HFFc6 (cell line): ENCODE results near the gene SIDT2. TPM values are rescaled to one million over a fixed set of nuclear protein-coding genes. Genes with fewer than 3 reads are reported as not detected.
A peak's percentile ranks its signal among the peaks of the same experiment; 100 is the strongest.
"Not testable (repeated sequence)": the region's sequence is repeated elsewhere in the genome, so short reads cannot be mapped to it uniquely, and the experiment has no call there.

ENCODE experiments used
- DNase-seq: peaks from one replicate; pipeline ENCODE4 v3.0.0-alpha.2; 2018
- H3K27ac Mint-ChIP-seq: 2 replicates; pipeline ENCODE4 v1.8.0; 2020; ENCODE audit warnings: mild to moderate bottlenecking, mixed read lengths
- H3K27me3 Mint-ChIP-seq: 2 replicates; pipeline ENCODE4 v1.8.0; 2021; ENCODE audit warnings: mild to moderate bottlenecking, moderate library complexity, mixed read lengths; ENCODE audit not compliant: insufficient read depth
- H3K36me3 Mint-ChIP-seq: 2 replicates; pipeline ENCODE4 v1.8.0; 2021; ENCODE audit warnings: low read depth, mixed read lengths
- H3K4me1 Mint-ChIP-seq: 2 replicates; pipeline ENCODE4 v1.8.0; 2020; ENCODE audit warnings: low read depth, mixed read lengths
- H3K4me3 Mint-ChIP-seq: 2 replicates; pipeline ENCODE4 v1.8.0; 2020; ENCODE audit warnings: mild to moderate bottlenecking, moderate library complexity, mixed read lengths
- H3K9me3 Mint-ChIP-seq: 2 replicates; pipeline ENCODE4 v1.8.0; 2020; ENCODE audit warnings: mild to moderate bottlenecking, mixed read lengths
- long read RNA-seq: library from polyadenylated mRNA; unstranded; transcript quantifications from one replicate; pipeline ENCODE4 v2.0.0, GENCODE V29; 2019
- total RNA-seq, 6 experiments: library from RNA; stranded (reverse); fragmentation: NEBNext Ultra II Directional; extraction: Animal tissue kit (Norgen Biotek cat#: 25700); gene quantifications; 2 replicates in 1 of 6; 3 replicates in 5 of 6; pipeline ENCODE4 v1.2.3, GENCODE V29; 2021
- TF ChIP-seq, protein P1 (sequence below): fragments of 200-600 bp; sonication (generic); IDR thresholded peaks from 2 replicates; pipeline ENCODE4 v1.5.0; 2021; ENCODE audit warnings: antibody characterized with exemption, mild to moderate bottlenecking

The SIDT2 gene
- 10 to 100 TPM; 33.9 to 53.9 (median 37.7) TPM for total RNA-seq
- long read RNA-seq, full-length matches to known transcripts, result 2 of 21 reads
- long read RNA-seq, partial matches to known transcripts, result 14 of 21 reads
- long read RNA-seq, other reads (novel, unspliced or antisense), result 5 of 21 reads

DNA sequence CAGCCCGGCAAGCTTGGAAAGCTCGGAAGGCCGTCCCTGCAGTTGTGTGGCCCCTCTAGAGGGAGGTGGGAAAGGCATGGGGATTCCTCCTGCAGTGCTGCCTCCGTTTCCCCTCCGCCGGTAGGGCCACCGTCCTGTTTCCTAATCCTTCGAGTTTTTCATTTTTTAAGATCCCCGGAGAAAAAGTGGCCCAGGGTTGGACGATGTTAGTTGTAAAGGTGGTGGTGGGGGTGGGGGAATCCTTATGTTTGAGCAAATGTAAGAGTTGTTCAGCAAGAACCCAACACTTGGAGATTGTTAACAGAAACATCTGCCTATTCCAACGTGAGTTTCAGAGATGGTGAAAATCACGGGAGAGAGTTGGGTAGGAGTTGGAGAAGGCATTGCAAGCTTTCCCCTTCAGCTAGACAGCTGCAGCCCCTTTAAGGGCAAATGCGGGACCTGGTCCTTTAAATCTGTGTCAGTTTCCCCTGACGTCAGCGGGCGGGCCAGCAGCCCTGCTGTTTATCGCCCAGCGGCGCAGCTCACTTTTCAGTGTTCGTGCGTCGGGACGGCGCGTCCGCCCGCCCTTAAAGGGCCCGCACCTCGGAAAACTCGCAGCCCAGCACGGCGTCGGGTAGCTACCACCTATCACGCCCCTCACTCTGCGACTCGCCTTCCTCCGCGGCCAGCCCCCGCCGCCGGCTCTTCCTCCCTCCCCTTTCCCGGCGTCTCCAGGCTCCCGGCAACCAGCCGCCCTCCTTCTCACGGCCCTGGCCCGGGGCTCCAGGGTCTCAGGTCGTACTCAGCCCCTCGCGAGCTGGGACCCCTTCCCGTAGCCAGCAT is at the start of gene SIDT2:
Gene SIDT2 (plus strand): TSS at position 534 of the 825 bp plus-strand sequence. CDS start 521 bp downstream, outside the sequence.
- peaks cover 38% of the 10 kb centered on the region for H3K4me1 Mint-ChIP-seq
- TF ChIP-seq, protein P1, sequence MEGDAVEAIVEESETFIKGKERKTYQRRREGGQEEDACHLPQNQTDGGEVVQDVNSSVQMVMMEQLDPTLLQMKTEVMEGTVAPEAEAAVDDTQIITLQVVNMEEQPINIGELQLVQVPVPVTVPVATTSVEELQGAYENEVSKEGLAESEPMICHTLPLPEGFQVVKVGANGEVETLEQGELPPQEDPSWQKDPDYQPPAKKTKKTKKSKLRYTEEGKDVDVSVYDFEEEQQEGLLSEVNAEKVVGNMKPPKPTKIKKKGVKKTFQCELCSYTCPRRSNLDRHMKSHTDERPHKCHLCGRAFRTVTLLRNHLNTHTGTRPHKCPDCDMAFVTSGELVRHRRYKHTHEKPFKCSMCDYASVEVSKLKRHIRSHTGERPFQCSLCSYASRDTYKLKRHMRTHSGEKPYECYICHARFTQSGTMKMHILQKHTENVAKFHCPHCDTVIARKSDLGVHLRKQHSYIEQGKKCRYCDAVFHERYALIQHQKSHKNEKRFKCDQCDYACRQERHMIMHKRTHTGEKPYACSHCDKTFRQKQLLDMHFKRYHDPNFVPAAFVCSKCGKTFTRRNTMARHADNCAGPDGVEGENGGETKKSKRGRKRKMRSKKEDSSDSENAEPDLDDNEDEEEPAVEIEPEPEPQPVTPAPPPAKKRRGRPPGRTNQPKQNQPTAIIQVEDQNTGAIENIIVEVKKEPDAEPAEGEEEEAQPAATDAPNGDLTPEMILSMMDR, result no peak

GRCh38 chr11:117130396-117130795 is 48.1 kb upstream of the SIDT2 start:
- not testable (repeated sequence) for H3K4me3 Mint-ChIP-seq, H3K27ac Mint-ChIP-seq, H3K4me1 Mint-ChIP-seq, DNase-seq, H3K9me3 Mint-ChIP-seq, H3K27me3 Mint-ChIP-seq, H3K36me3 Mint-ChIP-seq

More for the DNA sequence above, at the start of gene SIDT2:
- Mint-ChIP-seq H3K36me3 (no peaks in the 10 kb centered on the region; the same call in none of the 2 replicates), H3K4me3 (peak within 1 kb of the TSS; percentile 98), H3K27ac (peak within 1 kb of the TSS; percentile 91), H3K9me3 (no peaks in the 10 kb centered on the region), H3K27me3 (peaks cover 4% of the 10 kb centered on the region; the same call in 1 of the 2 replicates)
- peak; percentile 85 for DNase-seq

GRCh38 chr11:117130879-117131278 is 47.7 kb upstream of the SIDT2 start:
- Mint-ChIP-seq H3K27me3 (peaks cover 9% of the 10 kb centered on the region; the same call in 1 of the 2 replicates), H3K27ac (no peak overlapping the region), H3K9me3 (no peaks in the 10 kb centered on the region), H3K4me1 (peaks cover 6% of the 10 kb centered on the region; the same call in 1 of the 2 replicates), H3K4me3 (no peak overlapping the region), H3K36me3 (no peaks in the 10 kb centered on the region)
- TF ChIP-seq, protein P1, result no peak
- DNase-seq, result no peak

DNA sequence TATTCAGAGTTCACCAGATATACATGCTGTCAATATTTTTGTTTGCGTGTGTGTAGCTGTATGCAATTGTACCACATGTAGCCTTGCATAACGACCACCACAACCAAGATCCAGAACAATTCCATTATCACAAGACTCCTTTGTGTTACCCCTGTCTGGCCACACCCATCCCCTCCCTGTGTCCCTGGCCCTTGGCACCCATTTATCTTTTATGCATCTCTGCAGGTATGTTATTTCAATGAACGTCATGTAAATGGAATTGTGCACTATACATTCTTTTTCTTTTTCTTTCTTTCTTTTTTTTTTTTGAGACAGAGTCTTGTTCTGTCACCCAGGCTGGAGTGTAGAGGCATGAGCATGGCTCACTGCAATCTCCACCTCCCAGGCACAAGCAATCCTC is 44.1 kb upstream of the SIDT2 start:
- Mint-ChIP-seq H3K27ac (no peak overlapping the region), H3K36me3 (no peaks in the 10 kb centered on the region), H3K27me3 (peaks cover 1% of the 10 kb centered on the region; the same call in 1 of the 2 replicates), H3K4me3 (no peak overlapping the region), H3K4me1 (peaks cover 20% of the 10 kb centered on the region), H3K9me3 (no peaks in the 10 kb centered on the region)
- no peak for DNase-seq
- TF ChIP-seq, protein P1, result no peak

GRCh38 chr11:117134979-117135378 is 43.6 kb upstream of the SIDT2 start:
- H3K27me3 Mint-ChIP-seq, H3K4me3 Mint-ChIP-seq, H3K9me3 Mint-ChIP-seq, DNase-seq, H3K36me3 Mint-ChIP-seq, H3K27ac Mint-ChIP-seq: not testable (repeated sequence)
- peaks cover 20% of the 10 kb centered on the region for H3K4me1 Mint-ChIP-seq

DNA sequence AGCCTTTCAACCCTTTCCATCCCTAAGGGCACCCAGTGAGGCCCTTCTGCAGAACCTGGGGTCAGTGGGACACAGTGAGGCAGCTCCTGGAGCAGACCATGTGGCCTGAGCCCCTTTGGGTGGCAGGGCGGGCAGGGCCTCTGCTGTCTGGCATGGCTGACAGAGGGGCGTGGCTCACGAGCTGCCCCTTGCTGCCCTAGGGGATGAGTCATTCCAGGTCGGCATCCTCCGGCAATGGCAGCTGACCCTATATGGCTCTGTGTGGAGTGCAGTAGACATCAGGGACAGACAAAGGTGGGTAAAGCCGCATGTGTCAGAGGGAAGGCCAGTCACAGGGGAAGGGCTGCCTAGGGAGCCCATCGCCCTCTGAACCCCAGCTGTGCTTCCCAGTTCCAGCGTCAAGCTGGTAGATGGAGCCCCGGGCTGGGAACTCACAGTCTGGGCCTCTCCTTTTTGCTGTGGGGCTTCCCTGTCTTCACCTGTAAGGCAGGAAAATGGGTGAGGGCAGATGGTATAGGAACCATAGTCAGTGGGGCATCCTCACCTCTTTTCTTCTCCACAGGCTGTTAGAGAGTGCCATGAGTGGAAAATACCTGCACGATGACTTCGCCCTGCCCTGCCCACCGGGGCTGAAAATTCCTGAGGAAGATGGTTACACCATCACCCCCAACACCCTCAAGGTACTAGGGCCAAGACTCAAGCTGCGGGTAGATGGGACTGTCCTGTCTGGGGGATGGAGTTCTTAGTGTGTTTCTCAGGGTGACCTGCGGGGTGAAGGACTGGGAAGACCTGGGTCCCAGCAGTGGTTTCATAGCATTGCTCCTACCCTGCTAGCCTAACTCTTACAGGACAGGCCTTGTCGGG is 41.1 kb upstream of the SIDT2 start:
- H3K4me1 Mint-ChIP-seq, result peaks cover 18% of the 10 kb centered on the region
- H3K27me3 Mint-ChIP-seq, H3K36me3 Mint-ChIP-seq, H3K4me3 Mint-ChIP-seq, H3K9me3 Mint-ChIP-seq, DNase-seq, H3K27ac Mint-ChIP-seq: not testable (repeated sequence)
